GM18517 (cell line): Measurements from ENCODE around the gene KLF3.

Experiments used
- ATAC-seq: cut with Tn5 transposase; IDR thresholded peaks from one replicate; pipeline ENCODE4 v1.9.1; 2021; ENCODE audit warnings: mild to moderate bottlenecking, moderate library complexity; ENCODE audit not compliant: unreplicated experiment

Gene KLF3

DNA sequence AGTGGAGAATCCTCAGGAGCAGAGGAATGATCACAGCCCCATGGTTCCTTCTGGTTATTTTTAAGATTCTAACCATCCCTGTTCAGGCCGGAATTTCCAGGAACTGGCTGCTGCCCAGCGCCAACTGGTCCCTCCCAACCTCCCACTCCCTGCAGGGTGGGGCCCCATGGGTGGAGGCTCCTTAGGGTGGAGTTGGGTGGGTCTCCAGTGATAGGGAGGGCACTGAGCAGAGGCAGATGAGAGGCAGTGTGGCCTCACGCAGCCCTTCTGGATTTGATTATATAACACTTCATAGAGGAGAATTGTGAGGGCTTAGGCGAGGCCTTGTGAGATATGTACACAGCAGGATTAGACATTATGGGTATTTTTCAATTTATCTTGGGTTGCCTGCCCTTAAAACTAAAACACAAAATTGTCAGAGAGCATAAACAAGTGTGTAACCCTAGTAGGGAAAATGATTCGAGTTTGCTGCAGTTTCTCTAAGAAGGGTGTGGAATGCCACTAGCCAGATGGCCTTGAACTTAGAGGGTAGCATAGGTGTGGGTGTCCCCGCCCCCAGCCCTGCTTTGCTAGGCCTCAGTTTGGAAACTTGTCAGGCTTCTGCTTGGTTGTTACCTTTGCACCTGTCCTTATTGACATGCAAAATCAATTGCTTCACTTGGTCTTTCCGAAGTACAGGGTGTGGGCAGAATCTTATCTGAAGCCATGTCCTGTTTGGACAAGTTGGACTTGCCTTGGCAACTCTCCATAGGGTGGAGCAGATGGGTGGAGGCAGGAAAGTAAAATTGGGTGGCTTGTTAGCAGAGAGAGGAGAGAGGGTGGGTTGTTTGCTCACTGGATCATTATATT lies 9.4 kb downstream of the KLF3 start:
- ATAC-seq = no peak

DNA sequence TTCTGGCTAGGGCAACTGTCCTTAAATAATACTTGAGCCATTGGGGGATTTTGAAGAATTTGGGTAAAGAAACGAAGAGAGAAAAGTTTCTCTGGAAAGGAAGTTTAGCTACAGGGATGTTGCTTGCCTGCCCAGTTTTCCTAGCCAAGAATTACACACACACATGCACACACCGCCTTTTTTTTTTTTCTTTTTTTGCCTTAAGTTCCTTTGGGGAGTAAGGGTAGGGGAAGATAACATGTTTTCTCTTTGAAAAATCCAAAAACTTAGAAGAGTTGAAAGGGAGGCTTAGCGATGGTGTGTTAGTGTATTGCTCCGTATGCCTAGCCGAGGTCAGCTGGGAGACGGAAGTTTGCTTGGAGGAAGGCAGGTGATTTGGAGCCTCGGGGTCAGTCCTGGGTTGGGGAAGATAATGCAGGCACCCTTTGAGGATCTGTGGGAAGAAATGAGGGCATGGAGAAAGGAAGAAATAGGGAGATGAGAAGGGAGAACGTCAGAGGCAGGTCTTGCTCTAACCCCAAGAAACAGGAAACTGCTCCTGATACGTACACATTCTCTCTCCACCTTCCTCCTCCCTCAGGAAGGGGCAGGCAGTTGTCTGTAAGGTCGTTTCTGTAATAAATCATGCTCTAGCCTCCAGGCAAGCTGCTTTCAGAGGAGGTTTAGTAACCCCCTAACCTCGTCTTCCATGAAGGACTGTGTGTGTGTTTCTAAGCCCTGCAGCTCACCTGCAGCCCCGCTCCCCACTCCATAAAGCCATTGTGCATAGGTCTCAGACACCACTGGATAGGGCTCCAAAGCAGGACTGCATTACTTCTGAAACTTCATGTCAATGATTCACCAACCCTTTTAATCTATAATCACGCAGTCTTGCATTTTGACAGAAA lies 10.5 kb downstream of the KLF3 start:
- no peak for ATAC-seq

DNA sequence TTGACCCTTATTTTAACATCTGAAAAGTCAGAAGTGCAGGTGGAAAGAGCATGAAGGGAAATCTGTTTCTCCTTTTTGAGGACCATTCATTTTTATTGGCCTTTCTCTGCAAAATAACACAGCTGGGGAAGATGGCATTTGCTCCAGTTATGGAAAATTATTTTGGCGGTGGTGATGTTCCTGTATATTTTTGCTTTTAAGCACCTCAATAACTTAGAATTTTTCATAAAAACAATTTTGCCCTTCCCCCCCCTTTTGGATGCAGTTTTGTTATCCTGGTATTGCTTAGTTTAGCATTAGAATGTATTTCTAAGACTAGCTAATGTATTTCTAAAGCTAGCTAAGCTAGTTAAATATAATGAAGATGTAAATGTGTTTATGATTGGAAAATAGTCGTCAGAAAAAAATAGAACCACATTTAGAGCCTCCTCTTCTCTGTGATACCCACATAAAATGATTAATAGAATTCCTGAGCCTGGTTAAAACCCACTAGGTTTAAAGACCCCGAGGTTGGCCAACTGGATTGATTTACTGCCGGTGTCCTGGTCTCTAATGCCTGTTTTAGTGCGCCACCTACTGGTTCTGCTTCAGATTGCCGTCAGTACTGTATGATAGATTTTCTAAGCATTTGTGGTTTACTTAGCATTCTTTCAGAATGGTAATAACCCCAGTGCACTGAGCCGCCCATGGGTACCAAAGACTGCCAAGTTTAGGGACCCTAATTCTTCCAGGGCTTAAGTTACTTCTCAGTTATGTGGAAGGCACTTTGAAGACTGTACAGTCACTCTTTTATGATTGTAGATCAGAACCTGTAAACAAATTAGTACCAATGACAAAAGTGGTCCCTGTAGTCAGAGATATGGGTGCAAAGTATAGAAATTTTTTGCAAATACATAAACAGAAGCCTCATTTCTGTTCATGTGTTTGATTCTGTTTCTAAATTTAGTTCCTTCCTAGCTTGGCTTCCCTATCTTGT lies 11.4 kb downstream of the KLF3 start:
- ATAC-seq = peak; percentile 62

DNA sequence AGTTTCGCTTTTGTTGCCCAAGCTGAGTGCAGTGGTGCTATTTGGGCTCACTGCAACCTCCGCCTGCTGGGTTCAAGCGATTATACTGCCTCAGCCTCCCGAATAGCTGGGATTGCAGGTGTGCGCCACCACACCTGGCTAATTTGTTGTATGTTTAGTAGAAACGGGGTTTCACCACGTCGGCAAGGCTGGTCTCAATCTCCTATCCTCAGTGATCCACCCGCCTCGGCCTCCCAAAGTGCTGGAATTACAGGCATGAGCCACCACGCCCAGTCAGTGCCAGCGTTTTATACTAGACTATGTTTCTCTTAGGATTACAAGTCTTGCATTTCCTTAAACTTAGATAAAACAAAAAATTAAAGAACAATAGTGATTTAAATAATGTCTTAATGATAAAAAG lies 13.0 kb downstream of the KLF3 start:
- no peak for ATAC-seq

DNA sequence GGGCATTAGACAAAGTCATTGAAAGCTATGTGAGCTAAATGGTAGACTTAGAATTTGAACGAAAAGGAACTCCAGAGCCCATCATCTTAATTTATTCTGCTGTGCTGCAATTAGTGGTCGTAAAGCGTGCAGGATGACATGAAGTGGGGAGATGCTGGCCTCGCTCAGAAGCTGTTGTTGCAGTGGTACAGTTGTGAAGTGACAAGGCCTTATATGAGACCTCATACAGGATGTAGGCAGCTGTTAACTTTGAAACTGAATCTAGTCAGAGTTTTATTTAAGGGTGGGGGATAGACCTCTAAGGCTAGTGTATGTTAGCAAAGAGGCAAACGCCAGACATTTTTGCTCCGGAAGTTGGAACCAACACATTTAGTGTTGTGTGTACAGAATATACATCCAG lies 13.4 kb downstream of the KLF3 start:
- no peak for ATAC-seq

DNA sequence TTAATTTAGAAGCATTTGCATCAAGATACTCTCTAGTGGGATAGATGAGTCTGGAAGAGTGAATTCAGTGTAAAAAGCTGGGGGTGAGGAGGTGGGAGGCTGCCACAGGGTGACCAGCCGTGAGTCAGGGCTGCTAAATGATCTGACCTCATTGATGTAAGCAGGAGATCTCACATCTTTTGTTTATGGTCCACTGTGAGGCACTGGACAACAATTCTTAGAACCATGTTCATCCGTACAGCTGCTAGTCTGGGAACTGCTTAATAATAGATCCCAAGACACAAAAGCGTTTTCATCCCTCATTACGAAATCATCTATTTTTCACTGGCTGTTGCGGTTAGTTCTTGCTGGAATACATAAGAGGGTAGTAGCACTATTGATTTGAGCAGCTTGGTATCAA lies 14.1 kb downstream of the KLF3 start:
- no peak for ATAC-seq

DNA sequence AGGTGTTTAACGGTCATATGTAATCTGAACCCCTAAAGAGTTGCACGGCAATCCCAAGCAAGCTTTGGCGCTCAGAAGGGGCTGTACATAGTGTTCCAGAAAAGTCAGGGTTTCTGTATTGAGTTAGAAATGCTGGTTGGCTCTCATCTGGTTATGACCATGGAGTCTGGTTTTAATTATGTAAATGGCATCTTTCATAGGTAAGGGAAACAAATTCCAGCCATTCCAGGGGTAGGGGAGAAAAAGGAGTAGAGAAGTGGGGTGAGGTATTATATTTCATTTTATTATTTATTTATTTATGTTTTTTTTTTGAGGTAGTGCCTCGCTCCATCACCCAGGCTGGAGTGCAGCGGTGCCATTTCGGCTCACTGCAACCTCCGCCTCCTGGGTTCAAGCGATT lies 15.9 kb downstream of the KLF3 start:
- ATAC-seq = no peak

DNA sequence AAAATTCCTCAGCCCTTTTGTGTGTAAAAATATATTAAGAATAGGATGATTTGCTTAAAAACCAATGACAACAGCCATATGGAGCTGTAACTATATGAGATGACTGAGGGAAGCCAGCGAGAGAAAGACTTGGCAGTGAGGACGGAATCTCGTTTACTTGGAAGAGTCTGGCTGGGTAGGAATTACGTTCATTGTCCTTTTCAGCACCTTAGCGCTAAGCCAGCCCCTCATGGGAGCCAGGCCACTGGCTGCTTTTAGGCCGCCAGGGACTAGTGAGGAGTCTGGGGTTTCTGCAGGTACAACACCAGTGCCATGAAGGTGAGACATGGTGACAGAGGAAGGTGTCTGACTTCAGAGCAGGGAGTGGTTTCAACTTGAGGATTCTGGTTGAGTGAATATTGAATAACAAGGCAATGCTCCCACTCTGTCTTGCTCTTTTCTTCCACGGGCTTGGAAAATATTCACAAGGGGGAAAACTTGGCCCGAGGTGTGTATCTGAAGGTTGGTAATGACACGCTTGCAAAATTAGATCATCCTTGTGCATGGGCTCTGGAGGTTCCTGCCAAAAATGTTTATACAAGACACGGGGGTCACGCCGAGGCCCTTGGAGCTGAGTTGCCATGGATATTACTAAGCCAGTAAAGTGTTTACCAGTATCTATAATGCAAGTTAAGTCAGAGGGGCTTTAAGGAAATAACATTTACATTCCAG lies 17.4 kb downstream of the KLF3 start:
- no peak for ATAC-seq

DNA sequence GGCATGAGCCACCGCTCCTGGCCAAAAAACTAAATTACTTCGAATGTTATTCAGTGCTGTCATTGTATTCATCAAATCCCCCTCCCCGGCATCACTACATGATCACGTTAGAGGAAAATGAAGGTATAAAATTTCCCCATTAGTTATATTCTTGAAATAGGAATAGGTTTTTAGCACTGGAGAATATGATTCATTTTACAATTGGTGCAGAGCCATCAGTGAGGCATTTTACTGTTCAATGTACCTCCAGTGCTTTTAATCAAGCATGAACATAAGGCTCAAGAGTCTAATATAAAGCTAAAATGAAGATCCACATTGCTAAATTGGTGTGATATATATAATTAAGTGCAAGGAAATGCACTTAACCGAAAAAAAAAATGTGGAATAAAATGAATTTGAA lies 18.3 kb downstream of the KLF3 start:
- no peak for ATAC-seq

DNA sequence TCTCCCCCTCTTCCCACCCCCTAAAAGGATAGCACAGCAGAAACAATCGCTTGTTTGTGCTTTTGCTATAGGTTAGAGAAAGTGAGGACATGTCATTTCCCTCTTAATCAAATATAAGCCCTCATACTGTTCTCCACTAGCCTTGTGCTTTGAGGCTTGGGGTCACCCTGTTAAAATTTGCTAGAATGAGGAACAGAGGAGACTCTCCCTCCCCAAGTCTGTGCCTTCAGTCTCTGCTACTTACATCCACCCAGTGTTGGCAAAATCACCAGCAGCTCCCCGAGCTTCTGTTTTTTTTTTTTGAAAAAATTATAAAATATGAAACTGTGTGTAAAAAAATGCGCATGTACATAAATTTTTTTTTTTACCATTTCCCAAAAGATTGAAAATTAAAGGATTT lies 19.3 kb downstream of the KLF3 start:
- ATAC-seq = no peak

DNA sequence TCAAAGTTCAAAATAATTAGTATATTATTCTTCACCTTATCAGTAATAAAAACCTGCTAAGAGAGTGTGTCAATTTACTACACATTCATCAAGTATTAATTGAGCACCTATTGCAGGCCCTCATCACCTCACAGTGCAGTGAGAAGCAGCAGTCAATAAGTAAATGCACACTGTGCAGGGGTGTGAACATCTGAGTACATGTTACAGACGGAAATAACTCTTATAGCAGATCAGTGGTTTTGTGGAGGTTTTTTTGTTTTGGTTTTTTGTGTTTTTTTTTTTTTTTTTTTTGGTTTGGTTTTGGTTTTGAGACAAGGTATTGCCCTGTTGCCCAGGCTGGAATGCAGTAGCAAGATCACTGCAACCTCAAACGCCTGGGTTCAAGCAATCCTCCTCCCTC lies 20.3 kb downstream of the KLF3 start:
- no peak for ATAC-seq

DNA sequence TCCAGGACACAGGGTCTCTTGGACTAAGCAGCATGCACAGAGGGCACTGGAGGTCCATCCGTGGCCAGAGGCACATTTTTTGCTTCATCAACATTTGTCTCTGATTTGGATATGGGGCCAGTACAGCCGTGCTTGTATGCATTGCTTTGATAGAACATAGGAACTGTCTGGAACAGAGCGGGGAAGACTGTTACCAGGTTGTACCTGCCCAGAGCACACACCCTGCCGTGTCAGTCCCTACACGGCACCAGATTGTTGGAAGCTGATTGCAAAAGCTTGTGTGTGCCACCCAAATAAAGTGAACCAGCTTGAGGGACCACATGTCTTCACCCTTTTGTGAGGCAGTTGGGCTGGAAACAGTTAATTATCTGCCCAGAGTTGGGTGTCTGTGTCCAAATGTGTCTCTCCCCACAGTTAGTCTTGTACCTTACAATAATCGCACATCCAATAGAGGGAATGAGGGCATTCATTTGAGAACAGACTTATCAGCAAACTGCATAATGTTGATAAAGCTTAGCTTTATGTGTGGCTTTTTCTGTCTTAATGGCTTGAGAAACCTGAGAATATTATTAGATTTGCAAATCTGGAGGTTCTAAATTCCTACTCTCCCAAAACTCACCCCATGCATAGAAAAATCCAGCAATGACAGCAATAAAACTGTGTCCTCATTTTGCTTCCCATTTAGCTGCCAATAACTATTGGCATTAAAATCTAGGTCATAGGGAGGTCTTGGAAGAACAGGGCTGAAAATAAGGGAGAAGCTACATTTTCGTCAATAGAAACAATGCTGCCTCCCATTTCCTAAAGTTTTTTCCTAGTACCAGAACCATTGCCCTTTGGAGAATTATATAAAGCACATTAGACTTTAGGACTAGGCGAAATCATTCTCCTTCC lies 21.2 kb downstream of the KLF3 start:
- ATAC-seq = no peak

DNA sequence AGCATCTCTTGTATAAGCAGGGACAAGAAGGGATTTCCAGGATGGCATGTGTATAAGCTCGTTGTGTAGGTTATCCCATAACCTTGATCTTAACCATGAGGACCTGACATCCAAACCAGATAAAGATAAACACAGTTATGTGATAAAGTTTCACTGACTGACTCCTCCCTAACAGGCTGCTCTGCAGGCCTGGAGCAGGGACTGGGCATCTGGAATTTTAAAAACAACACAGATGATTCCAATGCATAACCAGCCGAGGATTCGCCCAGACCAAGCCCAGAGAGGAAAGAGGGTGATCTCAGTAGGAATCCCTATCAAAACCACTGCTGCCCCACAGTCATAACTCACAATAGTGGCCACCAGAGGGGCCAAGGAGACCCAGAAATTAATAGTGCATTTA lies 22.7 kb downstream of the KLF3 start:
- no peak for ATAC-seq

DNA sequence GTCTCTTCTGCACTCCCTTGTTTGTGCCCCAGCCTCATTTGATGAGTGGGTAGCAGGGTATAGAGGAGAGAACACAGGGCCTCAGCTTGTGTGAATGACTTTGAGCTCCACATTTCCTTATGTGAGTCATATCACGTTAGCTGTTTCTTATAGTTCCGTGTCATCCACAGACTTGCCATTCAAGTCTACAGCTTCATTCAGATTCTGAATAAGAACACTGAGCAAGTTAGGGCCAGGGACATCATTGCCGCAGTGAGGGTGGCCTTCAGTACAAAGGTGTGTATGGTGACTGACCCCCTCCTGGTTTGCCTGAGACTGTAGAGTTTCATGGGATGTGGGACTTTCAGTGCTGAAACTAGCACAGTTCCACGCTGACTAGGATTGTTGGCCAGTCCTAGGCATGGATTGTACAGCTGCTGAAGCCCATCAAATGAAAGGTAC lies 23.6 kb downstream of the KLF3 start:
- ATAC-seq = no peak

DNA sequence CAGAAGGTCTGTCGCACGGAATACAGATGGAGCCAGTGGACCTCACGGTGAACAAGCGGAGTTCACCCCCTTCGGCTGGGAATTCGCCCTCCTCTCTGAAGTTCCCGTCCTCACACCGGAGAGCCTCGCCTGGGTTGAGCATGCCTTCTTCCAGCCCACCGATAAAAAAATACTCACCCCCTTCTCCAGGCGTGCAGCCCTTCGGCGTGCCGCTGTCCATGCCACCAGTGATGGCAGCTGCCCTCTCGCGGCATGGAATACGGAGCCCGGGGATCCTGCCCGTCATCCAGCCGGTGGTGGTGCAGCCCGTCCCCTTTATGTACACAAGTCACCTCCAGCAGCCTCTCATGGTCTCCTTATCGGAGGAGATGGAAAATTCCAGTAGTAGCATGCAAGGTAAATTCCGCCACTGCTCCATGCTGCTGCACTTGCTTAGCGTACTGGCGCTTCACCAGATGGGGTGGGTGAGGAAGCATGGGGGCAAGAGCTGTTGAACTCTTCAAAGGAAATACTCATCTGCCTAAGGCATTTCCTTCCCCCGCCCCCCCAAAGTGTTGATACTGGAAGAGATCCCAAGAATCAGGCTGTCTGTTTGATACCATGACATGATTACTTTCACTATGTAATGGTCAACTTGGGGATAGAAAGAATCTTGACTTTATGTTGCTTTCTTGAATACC lies 24.8 kb downstream of the KLF3 start:
- no peak for ATAC-seq

DNA sequence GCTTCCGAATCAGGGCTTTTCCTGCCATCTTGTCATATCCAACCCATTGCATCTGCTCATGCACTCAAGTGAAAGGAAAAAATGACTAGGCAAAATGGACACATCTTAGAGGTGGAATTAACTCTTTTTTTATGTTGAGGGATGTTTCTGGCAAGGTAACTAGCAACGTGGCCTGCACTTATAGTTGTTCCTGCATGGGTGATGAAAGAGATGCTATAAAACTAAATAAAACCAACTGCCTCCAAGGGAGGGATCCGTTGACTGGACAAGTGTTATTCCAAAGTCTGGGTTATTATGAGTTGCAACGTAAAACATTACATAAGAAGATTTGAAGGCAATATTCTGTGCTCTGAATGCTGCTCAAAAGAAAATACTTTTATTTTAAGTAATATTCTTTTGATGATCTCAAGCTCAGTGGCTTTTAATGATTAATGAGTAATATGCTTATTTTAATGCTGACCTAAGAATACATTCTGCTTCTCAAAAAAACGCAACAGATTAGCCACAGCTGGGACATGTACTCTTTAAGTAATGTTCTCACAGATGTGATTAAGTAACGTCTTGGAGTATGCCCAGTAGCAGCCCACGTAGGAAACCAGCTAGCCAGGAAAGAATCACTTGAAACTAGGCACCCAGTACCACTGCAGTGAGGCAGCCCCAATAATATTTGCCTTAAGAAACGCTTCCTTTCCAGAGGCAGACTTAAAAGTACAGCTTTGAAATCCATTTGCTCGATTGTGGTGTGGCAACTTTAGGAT lies 27.4 kb downstream of the KLF3 start:
- no peak for ATAC-seq

DNA sequence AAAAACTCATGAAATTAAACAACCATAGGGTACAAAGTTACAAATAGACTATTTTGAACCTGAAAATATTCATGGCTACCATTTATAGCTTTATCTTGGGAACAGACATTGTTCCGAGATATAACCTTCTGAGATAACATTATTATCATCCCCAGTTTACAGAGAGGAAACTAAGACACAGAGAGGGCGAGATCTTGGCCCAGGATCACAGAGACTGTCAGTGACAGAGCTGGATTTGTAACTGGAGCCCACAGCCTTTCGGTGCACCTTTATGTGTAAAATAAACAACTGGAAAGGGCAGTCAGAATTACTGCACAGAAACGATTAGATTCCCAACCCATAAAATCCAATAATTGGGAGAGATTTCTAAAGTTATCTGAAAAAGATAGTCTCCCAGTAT lies 28.4 kb downstream of the KLF3 start:
- ATAC-seq = no peak

DNA sequence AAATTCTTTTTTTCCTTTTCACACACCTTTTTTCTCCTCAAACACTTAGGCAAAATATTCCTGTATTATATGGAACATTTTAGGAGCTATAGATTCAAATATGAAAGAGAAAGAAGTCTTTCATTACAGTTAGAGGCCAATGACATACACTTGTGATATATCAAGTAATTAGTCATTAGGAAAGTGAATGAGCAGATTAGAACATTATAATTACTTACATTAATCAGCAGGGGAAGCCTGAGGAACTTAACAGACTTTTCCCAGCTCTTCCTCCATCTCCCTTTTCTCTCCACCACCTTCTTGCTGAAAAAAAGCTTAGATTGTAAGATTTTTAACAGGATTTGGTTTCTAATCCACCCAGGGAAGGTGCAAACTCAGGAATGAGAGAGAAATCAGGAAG lies 29.6 kb downstream of the KLF3 start:
- ATAC-seq = no peak
